SW 1271 (cell line): ENCODE data around the gene PLEKHH2.

ENCODE experiments used
- DNase-seq, 2 experiments: peaks; one replicate each; lab custom pipeline; 2025; lab: John Stamatoyannopoulos, UW

PLEKHH2 gene

DNA sequence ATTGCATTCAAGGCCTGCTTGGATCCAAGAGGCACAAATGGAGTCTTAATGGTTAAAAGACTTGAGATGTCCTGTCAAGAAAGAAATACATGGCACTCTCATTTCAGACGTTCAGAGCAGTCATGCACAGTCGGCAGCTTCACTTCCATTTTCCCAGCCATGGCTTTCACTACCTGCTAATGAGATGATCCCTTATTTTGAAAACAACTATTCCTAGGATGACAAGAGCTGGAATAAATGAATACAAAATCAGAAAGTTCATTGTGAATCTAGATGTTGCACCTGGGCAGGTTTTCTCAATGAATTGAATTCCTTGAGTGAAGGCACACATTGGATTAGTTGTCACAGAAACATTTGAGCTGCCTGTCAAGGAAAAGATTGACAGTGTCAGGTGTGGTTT is 175.9 kb downstream of the PLEKHH2 start:
- no peak for DNase-seq

DNA sequence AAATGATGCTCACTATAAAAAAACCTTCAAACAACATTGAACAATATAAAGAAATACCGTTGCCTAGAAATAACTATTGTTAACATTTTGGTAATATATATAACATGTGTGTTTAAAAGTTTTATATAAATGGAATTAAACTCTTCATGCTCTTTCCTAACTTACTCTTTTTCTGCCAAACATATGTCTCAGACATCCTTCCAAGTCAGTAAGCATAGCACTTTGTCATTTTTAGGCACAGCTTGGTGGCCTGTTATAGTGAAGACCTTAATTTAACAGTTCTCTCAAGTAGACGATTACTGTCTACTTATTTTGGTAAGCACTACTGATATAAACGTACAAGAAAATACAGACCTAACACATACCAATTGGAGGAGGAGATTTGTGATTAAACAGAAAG is 177.7 kb downstream of the PLEKHH2 start:
- DNase-seq: no peak
